ENCODE measurements around the gene HOXC13.

The HOXC13 gene

DNA sequence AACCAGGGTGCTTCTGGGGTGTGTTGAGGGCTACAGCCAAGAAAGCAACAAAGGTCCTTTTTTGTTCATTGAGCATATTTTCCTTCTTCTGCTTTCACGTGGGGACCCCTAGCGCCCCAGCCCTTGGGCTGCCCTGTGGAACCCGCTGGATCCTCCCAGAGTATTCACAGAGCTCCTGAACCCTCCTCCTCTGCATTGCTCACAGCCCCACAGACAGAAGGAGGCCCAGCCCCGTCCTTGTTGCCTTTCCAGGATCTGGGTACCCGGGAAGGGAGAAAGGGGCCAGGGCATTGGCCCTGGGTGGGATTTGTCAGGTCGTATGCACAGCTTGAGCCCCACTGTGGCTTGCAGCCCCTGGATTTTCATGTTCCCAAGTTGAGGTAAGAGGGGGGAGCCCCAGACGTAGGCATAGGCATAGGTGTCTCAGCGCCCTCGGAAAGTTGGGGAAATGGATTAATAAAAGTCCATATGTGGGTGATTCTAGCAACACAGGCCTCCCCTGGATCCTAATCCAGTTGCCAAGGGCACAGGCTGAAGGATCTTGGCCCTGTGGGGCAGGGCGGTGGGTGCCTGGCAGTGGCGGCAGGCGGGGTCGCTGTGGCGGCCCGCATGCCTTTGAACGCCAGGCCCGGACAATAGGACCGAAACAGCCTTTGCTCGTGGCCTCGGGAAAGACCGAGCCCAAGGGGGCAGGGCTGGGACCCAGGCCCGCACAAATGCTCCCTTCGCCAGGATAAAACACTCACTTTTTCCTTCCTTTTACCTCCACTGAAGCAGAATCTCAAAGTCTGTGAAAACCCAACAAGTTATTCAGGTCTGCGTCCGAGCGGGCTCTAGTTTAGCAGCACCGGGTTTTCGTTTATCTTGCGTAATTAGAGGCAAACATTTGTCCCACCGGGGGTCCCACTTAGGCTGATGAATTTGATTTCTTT lies 43.3 kb downstream of the HOXC13 start:
- DNase-seq (ENCODE audit: low read depth in 1 of 2, low spot score in 1 of 2): no peak

DNA sequence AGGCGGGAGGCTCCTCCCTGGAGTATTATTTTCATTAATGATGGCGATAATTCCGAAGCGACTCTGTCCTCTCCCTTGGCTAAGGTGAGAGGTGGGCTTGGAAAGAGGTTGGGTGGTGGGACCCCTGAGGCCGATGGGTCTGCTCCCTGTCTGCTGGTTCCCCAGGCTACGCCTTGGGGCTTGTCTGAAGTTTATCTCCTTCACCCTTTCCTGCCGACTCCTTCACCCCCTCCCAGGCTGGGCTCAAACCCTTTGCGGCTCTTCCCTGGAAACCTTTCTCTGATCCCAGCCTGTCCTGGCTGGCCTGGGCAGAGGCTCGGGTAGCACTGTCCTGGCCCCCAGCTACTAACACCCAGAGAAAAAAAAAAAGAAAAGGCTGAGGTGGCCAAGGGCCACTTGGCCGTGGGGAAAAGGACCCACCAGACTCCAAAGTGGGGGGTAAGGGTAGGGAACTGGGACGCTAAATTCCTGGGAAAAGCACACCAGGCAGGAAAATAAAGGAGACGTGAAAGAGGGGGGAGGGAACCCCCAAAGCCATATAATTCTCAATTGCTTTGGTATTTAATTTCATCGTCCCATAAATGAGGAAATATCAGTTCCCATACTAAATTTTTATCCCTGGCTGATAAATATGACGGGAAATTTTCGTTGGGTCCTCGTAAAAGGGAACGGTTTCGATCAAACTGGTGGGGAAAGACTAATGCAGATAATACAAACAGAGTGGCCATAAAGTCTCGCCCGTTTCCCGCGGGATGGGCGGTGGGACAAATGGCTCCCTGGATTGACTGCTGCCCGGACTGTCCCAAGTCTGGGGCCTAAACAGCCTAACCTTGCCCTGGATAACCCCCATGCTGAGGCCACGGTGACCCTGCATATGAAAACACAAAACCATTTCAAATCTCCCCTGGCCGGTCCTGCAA lies 44.3 kb downstream of the HOXC13 start:
- DNase-seq (ENCODE audit: low read depth in 1 of 2, low spot score in 1 of 2): no peak

DNA sequence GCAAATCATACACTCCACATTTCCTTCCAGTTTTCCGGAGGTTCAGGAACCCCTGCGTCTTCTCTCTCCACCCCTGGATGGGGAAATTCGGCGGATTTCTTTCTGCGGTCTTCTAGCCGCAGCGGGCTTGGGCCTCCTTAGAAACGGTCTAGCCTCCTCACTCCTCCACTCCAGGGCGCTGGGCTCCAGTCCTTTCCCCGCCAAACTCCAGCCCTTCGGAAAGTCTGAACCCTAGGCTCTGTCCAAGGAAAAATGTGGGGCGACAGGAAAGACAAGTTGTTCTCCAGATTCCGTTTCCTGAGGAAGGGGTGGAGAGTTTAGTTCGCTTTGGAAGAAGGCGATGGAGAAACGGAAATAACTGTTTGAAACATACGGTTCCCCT lies 44.9 kb downstream of the HOXC13 start:
- DNase-seq (ENCODE audit: low read depth in 1 of 2, low spot score in 1 of 2): no peak

DNA sequence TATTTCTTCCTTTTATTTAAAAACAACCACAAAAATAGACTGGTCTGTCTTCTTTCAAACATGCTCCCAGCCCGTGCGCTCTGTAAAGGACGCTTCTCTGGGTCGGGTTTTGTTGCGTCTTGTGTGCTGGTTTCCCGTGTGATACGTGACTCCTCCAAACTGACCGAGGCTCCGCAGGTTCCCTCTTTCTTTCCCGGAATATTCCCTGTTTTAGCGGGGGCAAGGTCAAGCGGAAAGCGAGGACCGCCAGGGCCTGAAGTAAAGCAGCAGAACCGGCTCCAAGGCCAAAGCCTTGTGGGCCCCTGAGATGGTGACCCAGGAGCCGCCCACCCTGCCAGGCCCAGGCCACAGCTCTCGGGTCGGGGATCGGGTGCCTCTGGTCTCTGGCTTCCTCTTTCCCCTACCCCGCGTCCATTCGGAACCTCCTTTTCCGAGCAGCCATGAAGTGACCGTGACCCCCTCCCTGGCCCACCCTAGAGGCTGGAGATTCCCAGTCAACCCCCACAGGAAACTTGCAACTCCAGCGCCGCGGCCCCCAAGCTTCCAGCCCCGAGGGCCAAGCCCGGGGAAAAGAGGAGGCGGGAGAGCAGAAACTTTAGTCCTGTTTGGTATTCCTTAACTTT lies 45.4 kb downstream of the HOXC13 start:
- no peak for DNase-seq (ENCODE audit: low read depth in 1 of 2, low spot score in 1 of 2)

DNA sequence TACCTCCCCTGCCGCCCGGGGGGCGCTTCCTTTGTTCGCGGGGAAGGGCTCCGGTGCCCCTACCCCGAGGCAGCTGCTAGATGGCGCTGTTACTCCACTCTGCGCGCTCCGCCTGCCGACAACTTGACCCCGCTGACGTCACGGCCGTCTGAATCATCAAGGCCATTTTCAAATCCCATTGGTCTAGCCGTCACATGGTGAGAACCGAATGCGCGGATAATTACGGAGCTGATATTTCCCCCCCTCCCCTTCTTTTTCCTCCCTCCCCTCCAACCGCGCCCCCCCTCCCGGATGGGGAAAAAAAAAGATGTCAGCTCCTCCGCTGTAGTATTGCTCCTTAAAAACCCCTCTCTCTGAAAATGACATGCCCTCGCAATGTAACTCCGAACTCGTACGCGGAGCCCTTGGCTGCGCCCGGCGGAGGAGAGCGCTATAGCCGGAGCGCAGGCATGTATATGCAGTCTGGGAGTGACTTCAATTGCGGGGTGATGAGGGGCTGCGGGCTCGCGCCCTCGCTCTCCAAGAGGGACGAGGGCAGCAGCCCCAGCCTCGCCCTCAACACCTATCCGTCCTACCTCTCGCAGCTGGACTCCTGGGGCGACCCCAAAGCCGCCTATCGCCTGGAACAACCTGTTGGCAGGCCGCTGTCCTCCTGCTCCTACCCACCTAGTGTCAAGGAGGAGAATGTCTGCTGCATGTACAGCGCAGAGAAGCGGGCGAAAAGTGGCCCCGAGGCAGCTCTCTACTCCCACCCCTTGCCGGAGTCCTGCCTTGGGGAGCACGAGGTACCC lies 46.5 kb downstream of the HOXC13 start, which contains the start of gene HOXC10:
Gene HOXC10, plus strand, starts transcription at position 246 of the 791 bp plus-strand sequence. Its CDS starts 114 bp downstream, at position 360.
- peak; percentile 52 to 80 for DNase-seq (ENCODE audit: low read depth in 1 of 2, low spot score in 1 of 2)

DNA sequence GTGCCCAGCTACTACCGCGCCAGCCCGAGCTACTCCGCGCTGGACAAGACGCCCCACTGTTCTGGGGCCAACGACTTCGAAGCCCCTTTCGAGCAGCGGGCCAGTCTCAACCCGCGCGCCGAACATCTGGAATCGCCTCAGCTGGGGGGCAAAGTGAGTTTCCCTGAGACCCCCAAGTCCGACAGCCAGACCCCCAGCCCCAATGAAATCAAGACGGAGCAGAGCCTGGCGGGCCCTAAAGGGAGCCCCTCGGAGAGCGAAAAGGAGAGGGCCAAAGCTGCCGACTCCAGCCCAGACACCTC lies 47.0 kb downstream of the HOXC13 start:
- DNase-seq (ENCODE audit: low read depth in 1 of 2, low spot score in 1 of 2): no peak

DNA sequence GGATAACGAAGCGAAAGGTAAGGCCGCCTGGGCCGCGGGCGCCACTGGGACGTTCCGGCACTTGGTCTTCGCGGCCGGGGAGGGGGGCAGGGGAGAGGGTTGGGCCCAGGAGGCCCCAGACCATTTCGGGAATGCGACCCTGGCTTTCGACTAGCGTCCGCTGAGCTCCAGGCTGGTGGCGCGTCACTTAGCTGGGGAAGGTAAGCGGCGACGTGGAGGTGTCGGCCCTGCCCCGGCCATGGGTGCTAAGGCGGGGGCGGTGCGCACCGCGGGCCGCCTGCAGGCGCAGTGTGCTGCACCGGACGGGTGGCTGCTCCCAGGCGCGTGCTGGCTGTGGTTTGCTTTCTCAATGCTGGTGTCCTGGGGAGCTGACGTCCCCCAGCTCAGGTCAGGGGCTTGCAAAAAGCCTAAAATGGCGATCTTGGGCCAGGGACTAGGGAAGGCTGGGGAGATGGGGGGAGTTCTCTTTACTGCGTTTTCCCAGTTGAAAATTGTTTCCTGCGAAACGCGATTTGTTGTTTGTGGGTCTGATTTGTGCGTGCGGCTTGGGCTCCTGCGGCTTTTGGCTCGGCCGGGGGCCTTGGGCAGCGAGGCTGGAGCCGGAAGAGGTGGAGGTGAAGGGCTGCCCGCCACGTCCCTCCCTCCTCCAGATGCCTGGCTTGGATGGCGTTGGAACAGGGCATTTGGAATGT lies 47.5 kb downstream of the HOXC13 start:
- DNase-seq (ENCODE audit: low read depth in 1 of 2, low spot score in 1 of 2): no peak

DNA sequence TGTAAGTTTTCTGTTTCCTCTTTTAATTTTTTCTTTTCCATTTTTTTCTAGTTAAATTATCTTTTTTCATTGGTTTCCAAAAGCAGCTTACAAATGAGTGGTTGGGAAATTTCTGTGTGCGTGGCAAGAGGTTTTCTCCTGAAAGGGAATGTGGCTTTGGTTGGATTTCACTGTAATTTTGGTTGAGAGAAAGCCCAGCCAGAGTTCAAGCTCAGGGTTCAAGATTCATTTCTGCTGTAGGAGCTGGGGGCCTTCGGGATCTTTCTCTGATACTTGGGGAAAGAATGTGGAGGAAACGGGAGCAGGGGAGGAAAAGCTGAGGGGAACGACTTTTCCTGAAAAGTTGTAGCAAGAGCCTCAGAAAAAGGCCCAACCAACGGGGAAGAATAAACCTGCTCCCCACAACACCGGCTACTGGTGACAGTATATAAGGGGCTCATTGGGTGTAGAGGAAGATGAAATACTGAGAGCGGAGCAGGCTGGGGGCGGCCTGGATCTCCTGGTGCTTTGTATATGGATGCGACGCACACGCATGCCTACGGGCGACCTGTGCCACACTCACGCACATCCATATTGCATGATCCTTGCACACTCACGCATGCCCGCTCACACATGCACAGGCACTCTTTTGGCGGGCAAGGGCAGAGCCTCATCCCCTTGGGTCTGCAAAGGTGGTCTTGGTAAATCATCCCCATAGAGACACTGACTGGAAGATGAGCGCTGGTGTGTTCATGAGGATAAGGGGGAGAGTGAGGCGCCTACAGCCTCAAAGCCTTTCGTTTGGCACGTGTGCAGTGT lies 48.3 kb downstream of the HOXC13 start:
- DNase-seq (ENCODE audit: low read depth in 1 of 2, low spot score in 1 of 2): no peak

DNA sequence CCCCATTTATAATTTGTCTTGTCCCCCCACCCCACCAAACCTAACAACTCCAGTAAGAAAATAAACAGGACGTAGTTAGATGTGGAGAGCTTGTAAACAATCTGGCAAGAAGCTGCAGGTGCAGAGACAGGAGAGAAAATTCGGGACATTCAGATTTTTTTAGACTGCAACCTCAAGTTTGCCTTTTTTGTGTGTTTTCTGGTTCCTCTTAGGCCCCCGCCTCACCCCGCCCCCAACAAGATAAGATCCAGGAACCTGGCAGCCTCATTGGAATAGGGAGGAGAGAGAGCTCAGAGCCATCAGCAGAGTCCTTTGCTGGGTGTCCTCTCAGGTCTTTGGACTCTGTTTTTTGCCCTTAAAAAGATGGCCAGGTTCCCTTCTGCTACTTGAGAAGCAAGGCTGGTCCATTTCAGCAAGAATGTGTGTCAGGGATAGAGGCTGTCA lies 49.2 kb downstream of the HOXC13 start:
- no peak for DNase-seq (ENCODE audit: low read depth in 1 of 2, low spot score in 1 of 2)

DNA sequence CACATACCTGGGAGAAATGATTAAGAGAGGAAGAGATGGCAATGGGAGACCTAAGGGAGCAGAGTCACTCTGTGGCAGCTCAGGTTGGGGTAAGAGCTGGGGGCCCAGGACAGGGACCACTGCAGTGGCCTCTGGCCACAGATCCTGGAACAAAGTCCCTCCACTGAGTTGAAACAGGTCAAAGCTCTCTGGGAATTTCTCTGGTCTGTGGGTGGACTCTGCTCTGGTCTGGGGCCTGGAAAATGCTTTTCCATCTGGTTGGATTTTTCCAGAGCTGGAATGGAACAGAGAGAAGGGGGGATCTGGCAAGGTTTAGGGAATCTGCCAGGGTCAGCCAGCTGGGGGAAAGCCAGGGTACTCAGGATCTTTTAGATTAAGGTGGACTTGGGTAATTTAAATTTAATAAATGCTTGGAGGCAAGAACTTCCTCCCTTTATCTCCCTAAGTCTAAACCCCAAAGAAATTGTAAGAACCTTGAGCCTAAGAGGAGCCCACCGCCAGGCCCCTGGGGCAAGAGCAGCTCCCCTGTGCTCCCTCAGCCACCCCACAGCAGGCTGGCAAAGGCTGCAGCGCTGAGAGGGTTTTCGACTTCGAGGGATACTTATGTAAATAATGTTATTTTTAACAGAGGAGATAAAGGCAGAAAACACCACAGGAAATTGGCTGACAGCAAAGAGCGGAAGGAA lies 50.1 kb downstream of the HOXC13 start:
- no peak for DNase-seq (ENCODE audit: low read depth in 1 of 2, low spot score in 1 of 2)

DNA sequence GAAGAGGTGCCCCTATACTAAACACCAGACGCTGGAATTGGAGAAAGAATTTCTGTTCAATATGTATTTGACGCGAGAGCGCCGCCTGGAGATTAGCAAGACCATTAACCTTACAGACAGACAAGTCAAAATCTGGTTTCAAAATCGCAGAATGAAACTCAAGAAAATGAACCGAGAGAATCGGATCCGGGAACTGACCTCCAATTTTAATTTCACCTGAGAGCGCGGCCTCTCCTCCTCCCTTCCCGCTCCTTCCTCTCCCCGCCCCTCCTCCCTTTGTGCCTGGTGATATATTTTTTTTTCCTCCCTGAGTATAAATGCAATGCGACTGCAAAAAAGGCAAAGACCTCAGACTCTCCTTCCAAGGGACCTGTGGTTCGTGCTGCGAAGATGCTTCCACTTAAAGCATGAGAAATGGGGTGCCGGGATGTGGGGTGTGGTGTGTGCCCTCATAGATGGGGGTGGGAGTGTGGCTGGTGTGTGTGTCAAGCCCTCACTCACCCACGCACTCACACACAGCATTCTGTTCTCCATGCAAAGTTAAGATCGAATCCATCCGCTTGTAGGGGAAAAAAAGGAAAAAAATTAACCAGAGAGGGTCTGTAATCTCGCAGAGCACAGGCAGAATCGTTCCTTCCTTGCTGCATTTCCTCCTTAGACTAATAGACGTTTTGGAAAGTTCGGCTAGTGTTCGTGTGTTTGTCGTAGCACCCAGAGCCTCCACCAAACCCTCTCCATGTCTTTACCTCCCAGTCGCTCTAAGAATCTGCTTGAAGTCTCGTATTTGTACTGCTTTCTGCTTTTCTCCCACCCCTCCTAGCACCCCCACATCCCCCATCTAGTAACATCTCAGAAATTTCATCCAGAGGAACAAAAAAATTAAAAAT lies 50.8 kb downstream of the HOXC13 start:
- no peak for DNase-seq (ENCODE audit: low read depth in 1 of 2, low spot score in 1 of 2)

DNA sequence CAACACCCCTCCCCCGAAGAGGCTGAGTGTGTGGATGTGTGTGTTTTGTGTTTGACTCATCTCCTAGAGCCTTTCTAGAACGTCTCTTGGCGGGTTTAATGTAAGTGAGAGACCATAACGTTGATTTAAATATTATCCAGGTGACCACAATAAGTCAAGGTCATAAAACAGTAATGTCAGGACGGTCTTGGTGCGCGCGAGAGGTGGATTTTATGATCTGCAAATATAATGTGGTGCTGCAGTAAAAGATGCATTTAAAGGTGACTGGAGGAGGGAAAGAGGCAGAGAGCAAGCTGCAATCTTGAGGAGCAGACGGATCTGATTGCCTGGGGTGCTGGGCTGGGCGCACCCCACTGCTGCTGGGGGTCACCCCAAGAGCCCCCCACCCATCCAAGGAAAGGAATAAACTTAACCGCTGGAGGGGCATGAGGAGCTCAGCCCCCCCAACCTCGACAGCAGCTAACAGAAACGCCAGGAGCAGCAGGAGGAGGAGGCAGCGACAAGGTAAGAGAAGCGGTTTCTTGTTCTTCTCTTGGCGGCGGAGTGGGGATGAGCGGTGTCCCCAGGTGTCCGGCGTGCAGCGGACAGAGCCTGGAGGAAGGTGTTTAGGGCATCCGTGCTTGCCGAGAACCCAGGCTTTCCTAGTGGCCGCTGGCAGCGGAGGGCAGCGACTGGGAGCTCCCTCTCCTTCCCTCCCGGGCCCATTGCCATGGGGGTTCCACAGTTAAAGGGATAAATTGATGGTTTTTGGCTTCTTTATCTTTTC lies 51.9 kb downstream of the HOXC13 start:
- DNase-seq (ENCODE audit: low read depth in 1 of 2, low spot score in 1 of 2): no peak

DNA sequence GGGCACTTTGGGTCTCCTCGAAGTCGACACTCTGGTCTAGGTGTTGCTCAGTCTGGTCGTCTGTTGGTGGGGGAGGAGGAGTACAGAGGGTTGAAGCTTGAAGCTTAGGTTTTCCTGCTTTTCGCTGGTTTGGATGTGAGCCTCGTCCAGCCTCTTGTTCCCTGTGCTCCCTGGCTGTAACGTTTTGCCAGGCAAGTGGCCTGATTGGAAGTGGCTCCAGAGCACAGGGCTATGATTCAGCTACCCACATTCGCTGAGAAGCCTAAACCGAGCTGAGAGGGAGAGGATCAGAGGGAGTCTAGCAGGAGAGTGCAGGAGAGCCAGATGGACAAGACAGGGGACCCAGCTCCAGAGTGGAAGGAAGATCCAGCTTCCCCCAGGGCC lies 52.4 kb downstream of the HOXC13 start:
- no peak for DNase-seq (ENCODE audit: low read depth in 1 of 2, low spot score in 1 of 2)

DNA sequence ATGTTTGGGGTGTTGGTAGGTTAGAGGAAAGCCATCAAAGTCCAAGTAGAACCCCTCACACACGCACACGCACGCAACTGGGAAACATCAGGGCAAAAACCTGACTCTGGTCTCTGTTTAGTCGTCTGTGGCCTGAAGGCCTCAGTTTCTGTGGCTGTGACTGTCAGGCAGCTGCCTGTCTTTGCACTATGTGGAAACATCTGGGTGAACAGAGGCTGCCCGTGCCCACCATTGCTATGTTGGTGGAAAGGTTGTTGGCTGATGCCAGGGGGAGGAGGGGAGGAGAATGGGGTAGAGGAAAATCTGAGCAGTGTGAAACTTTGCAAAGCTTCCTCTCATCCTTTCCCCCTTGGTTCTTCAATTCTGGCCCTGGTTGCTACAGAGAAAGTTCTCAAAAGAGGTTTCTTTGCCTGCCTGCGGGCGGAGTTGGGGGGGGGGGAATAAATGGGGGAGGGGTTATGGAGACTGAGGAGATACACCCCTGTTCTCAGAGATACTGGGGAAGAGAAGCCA lies 53.8 kb downstream of the HOXC13 start:
- DNase-seq (ENCODE audit: low read depth in 1 of 2, low spot score in 1 of 2): no peak

DNA sequence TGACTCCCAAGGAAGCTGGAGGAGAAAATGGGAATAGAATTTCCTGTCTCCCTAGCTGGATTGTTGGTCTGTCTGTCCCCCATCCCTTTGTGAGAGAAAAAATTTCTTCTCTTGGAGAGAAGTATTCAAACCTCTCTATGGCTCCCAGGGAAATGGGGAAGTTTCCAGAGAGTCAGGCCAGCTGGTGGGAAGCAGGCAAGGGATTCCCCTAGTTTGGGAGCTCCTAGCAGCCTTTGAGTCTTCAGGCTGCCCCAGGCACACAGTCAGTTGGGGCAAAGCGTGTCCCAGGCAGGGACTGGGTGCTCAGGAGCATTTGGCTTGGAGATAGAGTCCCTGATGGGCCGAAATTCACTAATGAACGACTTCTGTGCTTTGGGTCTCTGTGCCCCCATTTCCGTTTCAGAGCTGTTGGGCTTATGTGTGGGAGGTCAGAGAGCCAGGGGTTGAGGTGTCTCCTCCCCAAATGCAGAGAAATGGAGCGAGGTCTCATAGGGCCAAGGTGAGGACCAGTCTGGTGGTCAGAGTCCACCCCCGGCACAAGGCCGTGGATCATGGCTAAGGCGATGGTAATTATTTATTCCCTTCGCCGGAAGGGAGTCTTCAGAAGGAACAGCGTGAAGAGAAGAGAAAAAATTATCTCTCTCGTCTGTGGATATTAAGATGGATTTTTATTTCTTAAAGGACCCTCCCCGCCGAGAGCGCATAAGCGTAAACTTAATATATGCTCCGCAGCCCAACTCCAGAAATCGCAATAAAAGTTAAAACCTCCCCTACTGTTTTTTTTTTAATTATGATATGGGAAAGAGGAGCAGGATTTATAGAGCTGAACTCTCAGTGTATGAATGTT lies 54.8 kb downstream of the HOXC13 start:
- no peak for DNase-seq (ENCODE audit: low read depth in 1 of 2, low spot score in 1 of 2)

DNA sequence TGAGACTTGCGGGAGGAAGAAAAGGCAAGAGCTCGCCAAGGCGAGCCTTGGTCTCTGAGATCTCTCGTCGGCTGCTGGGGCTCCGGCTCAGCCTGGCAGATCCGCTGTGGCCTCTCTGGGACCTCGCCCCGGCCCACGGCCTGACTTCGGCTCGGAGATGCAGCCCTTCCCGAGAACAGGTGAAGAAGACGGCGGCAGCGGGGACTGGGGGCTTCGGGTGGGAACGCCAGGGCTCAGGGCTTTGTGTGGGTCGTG lies 55.3 kb downstream of the HOXC13 start:
- DNase-seq (ENCODE audit: low read depth in 1 of 2, low spot score in 1 of 2): no peak
